Activated CD4-positive, alpha-beta T cell treated with anti-CD3 and anti-CD28 coated beads, Interleukin-2, amount 10 ng/mL, durations not matched to agents 7 days and 5 days (primary cell): Measurements from ENCODE around the gene ZBTB40. TPM values are rescaled to one million over a fixed set of nuclear protein-coding genes. Genes with fewer than 3 reads are reported as not detected.

ENCODE experiments used
- CTCF ChIA-PET: fragments of 350-600 bp; sonication (Branson Sonifier 250); formaldehyde crosslinking; loops from one replicate; lab custom pipeline; 2021; ENCODE audit warnings: antibody characterized with exemption; lab: Charles Lee
- POLR2A ChIA-PET: fragments of 350-600 bp; sonication (Branson Sonifier 250); formaldehyde crosslinking; loops from one replicate; lab custom pipeline; 2021; ENCODE audit warnings: antibody characterized with exemption; lab: Charles Lee
- DNase-seq: peaks from one replicate; pipeline ENCODE4 v3.0.0-alpha.2; 2020
- H3K27ac Mint-ChIP-seq: one replicate; pipeline ENCODE4 v1.8.0; 2021; ENCODE audit warnings: mild to moderate bottlenecking, moderate library complexity, mixed read lengths
- H3K27me3 Mint-ChIP-seq: one replicate; pipeline ENCODE4 v1.8.0; 2021; ENCODE audit warnings: mixed read lengths
- H3K36me3 Mint-ChIP-seq: one replicate; pipeline ENCODE4 v1.8.0; 2021; ENCODE audit warnings: low read depth, mixed read lengths
- H3K4me1 Mint-ChIP-seq: one replicate; pipeline ENCODE4 v1.8.0; 2021; ENCODE audit warnings: mixed read lengths
- H3K4me3 Mint-ChIP-seq: one replicate; pipeline ENCODE4 v1.8.0; 2021; ENCODE audit warnings: mild to moderate bottlenecking, moderate library complexity, mixed read lengths
- H3K9me3 Mint-ChIP-seq: one replicate; pipeline ENCODE4 v1.8.0; 2021; ENCODE audit warnings: mixed read lengths
- total RNA-seq, 2 experiments: library from RNA; stranded (reverse); gene quantifications; one replicate each; pipeline ENCODE4 v1.2.3, GENCODE V29; 2021

ZBTB40 gene
- total RNA-seq, 2 experiments from 2014 or later, result 18.5 to 19.0 TPM

- DNase-seq, result no peak
- Mint-ChIP-seq H3K27me3 (no peaks in the 10 kb centered on the region), H3K9me3 (no peaks in the 10 kb centered on the region), H3K4me1 (no peaks in the 10 kb centered on the region), H3K27ac (peak overlapping the region; percentile 32), H3K36me3 (peaks cover 15% of the 10 kb centered on the region), H3K4me3 (no peak overlapping the region)
- ChIA-PET CTCF (interaction anchor here (0.8 kb wide), 1 partner anchor 11 kb away, joined by 3 read pairs; no protein-coding TSS in a partner anchor), POLR2A (no interaction called here)
These were observed 69.2 kb downstream of the ZBTB40 start for GRCh38 chr1:22520871-22521270.

GRCh38 chr1:22521692-22522091 is 70.0 kb downstream of the ZBTB40 start:
- DNase-seq, result no peak
- H3K4me1 Mint-ChIP-seq, result no peaks in the 10 kb centered on the region
- H3K9me3 Mint-ChIP-seq, result no peaks in the 10 kb centered on the region
- POLR2A ChIA-PET, result no interaction called here
- peaks cover 13% of the 10 kb centered on the region for H3K36me3 Mint-ChIP-seq
- CTCF ChIA-PET, result interaction anchor here (0.8 kb wide), 1 partner anchor 10 kb away, joined by 3 read pairs; no protein-coding TSS in a partner anchor
- H3K4me3 Mint-ChIP-seq, result no peak overlapping the region
- H3K27ac Mint-ChIP-seq, result no peak overlapping the region
- H3K27me3 Mint-ChIP-seq, result no peaks in the 10 kb centered on the region

GRCh38 chr1:22522221-22522743 is 70.6 kb downstream of the ZBTB40 start:
- no peaks in the 10 kb centered on the region for H3K27me3 Mint-ChIP-seq
- H3K4me3 Mint-ChIP-seq, result no peak overlapping the region
- no peak overlapping the region for H3K27ac Mint-ChIP-seq
- no peaks in the 10 kb centered on the region for H3K9me3 Mint-ChIP-seq
- DNase-seq, result no peak
- H3K36me3 Mint-ChIP-seq, result peaks cover 13% of the 10 kb centered on the region
- ChIA-PET POLR2A (no interaction called here), CTCF (no interaction called here)
- no peaks in the 10 kb centered on the region for H3K4me1 Mint-ChIP-seq

- H3K4me3 Mint-ChIP-seq, result no peak overlapping the region
- no peaks in the 10 kb centered on the region for H3K27me3 Mint-ChIP-seq
- no peak overlapping the region for H3K27ac Mint-ChIP-seq
- no peaks in the 10 kb centered on the region for H3K9me3 Mint-ChIP-seq
- ChIA-PET CTCF (no interaction called here), POLR2A (no interaction called here)
- DNase-seq, result no peak
- H3K36me3 Mint-ChIP-seq, result peaks cover 15% of the 10 kb centered on the region
- H3K4me1 Mint-ChIP-seq, result no peaks in the 10 kb centered on the region
These were observed 72.8 kb downstream of the ZBTB40 start for GRCh38 chr1:22524481-22524880.

- POLR2A ChIA-PET, result no interaction called here
- Mint-ChIP-seq H3K27ac (no peak overlapping the region), H3K36me3 (peaks cover 14% of the 10 kb centered on the region), H3K4me3 (no peak overlapping the region), H3K9me3 (no peaks in the 10 kb centered on the region), H3K27me3 (no peaks in the 10 kb centered on the region), H3K4me1 (no peaks in the 10 kb centered on the region)
- no peak for DNase-seq
- CTCF ChIA-PET, result interaction anchor here (1.4 kb wide), 1 partner anchor 20 kb away, joined by 4 read pairs; no protein-coding TSS in a partner anchor
These were observed 73.6 kb downstream of the ZBTB40 start for GRCh38 chr1:22525211-22525610.

GRCh38 chr1:22525646-22526045 is 74.0 kb downstream of the ZBTB40 start:
- Mint-ChIP-seq H3K4me3 (no peak overlapping the region), H3K36me3 (peaks cover 13% of the 10 kb centered on the region), H3K27me3 (no peaks in the 10 kb centered on the region), H3K9me3 (no peaks in the 10 kb centered on the region), H3K4me1 (no peaks in the 10 kb centered on the region), H3K27ac (no peak overlapping the region)
- ChIA-PET POLR2A (no interaction called here), CTCF (interaction anchor here (1.4 kb wide), 1 partner anchor 21 kb away, joined by 4 read pairs; no protein-coding TSS in a partner anchor)
- no peak for DNase-seq

- H3K36me3 Mint-ChIP-seq, result peaks cover 13% of the 10 kb centered on the region
- no peaks in the 10 kb centered on the region for H3K4me1 Mint-ChIP-seq
- no peaks in the 10 kb centered on the region for H3K9me3 Mint-ChIP-seq
- no peaks in the 10 kb centered on the region for H3K27me3 Mint-ChIP-seq
- H3K27ac Mint-ChIP-seq, result no peak overlapping the region
- no peak for DNase-seq
- H3K4me3 Mint-ChIP-seq, result no peak overlapping the region
- ChIA-PET POLR2A (no interaction called here), CTCF (interaction anchor here (1.4 kb wide), 1 partner anchor 21 kb away, joined by 4 read pairs; no protein-coding TSS in a partner anchor)
These were observed 74.4 kb downstream of the ZBTB40 start for GRCh38 chr1:22526098-22526497.

- POLR2A ChIA-PET, result no interaction called here
- no peak for DNase-seq
- CTCF ChIA-PET, result no interaction called here
- Mint-ChIP-seq H3K9me3 (no peaks in the 10 kb centered on the region), H3K27ac (no peak overlapping the region), H3K27me3 (no peaks in the 10 kb centered on the region), H3K4me1 (no peaks in the 10 kb centered on the region), H3K36me3 (peaks cover 13% of the 10 kb centered on the region), H3K4me3 (no peak overlapping the region)
These were observed 75.0 kb downstream of the ZBTB40 start for GRCh38 chr1:22526677-22527076.

- ChIA-PET POLR2A (no interaction called here), CTCF (no interaction called here)
- H3K9me3 Mint-ChIP-seq, result no peaks in the 10 kb centered on the region
- H3K27me3 Mint-ChIP-seq, result no peaks in the 10 kb centered on the region
- no peak overlapping the region for H3K4me3 Mint-ChIP-seq
- no peak overlapping the region for H3K27ac Mint-ChIP-seq
- no peaks in the 10 kb centered on the region for H3K4me1 Mint-ChIP-seq
- no peak for DNase-seq
- H3K36me3 Mint-ChIP-seq, result peaks cover 13% of the 10 kb centered on the region
These were observed 75.5 kb downstream of the ZBTB40 start for GRCh38 chr1:22527122-22527521.

- Mint-ChIP-seq H3K9me3 (no peaks in the 10 kb centered on the region), H3K36me3 (peaks cover 10% of the 10 kb centered on the region), H3K4me1 (no peaks in the 10 kb centered on the region), H3K27me3 (no peaks in the 10 kb centered on the region), H3K4me3 (no peak overlapping the region), H3K27ac (no peak overlapping the region)
- no peak for DNase-seq
- ChIA-PET POLR2A (no interaction called here), CTCF (no interaction called here)
These were observed 76.1 kb downstream of the ZBTB40 start for GRCh38 chr1:22527555-22528296.

GRCh38 chr1:22528451-22528850 is 76.8 kb downstream of the ZBTB40 start:
- ChIA-PET CTCF (no interaction called here), POLR2A (no interaction called here)
- no peak overlapping the region for H3K4me3 Mint-ChIP-seq
- peaks cover 10% of the 10 kb centered on the region for H3K36me3 Mint-ChIP-seq
- H3K4me1 Mint-ChIP-seq, result no peaks in the 10 kb centered on the region
- no peak for DNase-seq
- no peaks in the 10 kb centered on the region for H3K27me3 Mint-ChIP-seq
- no peaks in the 10 kb centered on the region for H3K9me3 Mint-ChIP-seq
- no peak overlapping the region for H3K27ac Mint-ChIP-seq

- Mint-ChIP-seq H3K4me3 (no peak overlapping the region), H3K4me1 (no peaks in the 10 kb centered on the region), H3K36me3 (peaks cover 2% of the 10 kb centered on the region), H3K27ac (no peak overlapping the region), H3K27me3 (no peaks in the 10 kb centered on the region), H3K9me3 (no peaks in the 10 kb centered on the region)
- CTCF ChIA-PET, result no interaction called here
- DNase-seq, result no peak
- POLR2A ChIA-PET, result no interaction called here
These were observed 78.4 kb downstream of the ZBTB40 start for GRCh38 chr1:22529901-22530621.

- no peak for DNase-seq
- Mint-ChIP-seq H3K9me3 (no peaks in the 10 kb centered on the region), H3K27ac (no peak overlapping the region), H3K4me3 (no peak overlapping the region), H3K36me3 (peaks cover 2% of the 10 kb centered on the region), H3K27me3 (no peaks in the 10 kb centered on the region), H3K4me1 (no peaks in the 10 kb centered on the region)
- ChIA-PET POLR2A (no interaction called here), CTCF (no interaction called here)
These were observed 79.1 kb downstream of the ZBTB40 start for GRCh38 chr1:22530715-22531114.
